Stimulated activated CD4-positive, alpha-beta T cell treated with anti-CD3 and anti-CD28 coated beads, Interleukin-2, amount 100 ng/mL, for 24 hours (primary cell): ENCODE results near the gene CYB561D2.

Experiments used
- DNase-seq, 2 donors: peaks; one replicate each; pipeline ENCODE4 v3.0.0-alpha.2; 2020

The CYB561D2 gene

GRCh38 chr3:50369012-50369670 lies 18.5 kb downstream of the CYB561D2 start:
- DNase-seq = no peak

DNA sequence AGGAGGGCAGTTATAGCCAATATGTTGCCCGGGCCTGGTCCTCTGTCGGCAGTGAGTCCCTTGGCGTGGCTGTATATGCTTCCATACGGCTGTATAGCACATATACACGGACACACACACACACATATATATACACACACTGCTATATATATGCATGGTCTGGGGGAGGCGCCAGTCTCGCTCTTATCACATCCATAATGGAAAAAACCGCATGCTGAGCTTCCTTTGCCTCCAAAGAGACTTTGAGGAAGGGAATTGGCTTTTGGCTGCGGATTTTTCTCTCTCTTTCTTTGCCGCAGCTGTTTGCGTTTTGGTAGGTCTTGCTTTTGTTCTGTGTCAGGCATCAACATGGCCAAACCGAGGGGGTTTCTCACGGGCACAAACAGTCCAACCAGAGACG lies 19.9 kb downstream of the CYB561D2 start:
- DNase-seq = no peak

DNA sequence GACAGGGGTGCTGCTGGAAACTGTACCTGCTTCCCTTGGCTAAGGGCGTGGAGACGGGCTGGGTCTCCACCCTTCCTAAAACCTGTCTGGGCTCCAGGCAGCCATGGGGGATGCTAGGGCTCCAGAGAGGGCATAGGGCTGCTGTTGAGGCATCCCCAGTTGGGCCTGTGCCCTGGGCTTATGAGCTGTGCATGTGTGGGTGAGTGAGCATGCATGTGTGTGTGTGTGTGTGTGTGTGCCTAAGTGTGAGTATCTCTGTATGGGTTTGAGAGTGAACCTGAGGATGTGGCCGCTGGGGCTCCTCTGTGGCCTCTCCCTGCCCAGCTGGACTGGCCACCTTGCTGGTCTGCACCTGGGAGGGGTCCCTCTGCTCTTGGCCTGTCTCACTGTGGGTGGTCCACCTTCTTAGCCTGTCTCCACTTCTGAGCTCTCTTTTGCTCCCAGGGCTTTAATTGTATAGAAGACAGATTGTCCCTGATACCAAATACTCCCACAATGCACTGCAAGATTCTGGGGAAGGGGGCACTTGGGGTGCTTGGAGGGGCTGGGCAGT lies 20.5 kb downstream of the CYB561D2 start:
- no peak for DNase-seq

GRCh38 chr3:50372349-50372748 lies 21.7 kb downstream of the CYB561D2 start:
- DNase-seq = no peak

- DNase-seq = no peak
Observed at GRCh38 chr3:50373146-50374051, 22.7 kb downstream of the CYB561D2 start.

GRCh38 chr3:50374363-50375257 lies 23.9 kb downstream of the CYB561D2 start:
- DNase-seq = no peak

DNA sequence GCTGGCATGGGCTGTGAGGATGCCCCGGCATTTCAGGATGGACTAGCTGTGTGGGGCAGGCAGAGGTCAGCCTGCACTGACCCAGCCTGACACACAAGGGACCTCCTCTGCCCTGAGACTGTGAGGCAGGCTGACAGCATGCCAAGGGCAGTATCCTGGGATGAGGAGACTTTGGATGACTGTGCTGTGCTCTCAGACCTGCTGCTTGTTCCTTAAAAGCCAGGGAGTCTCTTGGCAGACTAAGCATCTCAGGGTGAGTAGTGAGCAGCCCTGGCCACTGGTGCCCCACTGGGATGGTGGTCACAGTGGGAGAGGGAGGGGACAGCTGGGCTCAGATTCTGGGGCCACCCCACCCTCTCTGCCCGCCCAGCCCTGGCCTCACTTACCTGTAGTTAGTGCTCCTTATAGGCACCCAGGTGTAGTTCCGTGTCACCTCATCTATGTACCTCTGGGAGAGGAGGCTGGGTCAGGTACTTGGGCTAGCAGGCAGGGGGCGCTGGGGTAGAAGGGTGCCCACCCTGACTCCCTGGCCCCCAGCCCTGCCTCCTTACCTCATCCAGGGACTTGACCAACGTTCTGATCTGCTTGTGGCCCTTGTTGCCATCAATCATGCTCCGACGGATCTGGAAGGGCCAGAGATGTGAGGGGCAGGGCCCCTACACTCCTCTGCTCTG lies 24.7 kb downstream of the CYB561D2 start:
- no peak for DNase-seq

DNA sequence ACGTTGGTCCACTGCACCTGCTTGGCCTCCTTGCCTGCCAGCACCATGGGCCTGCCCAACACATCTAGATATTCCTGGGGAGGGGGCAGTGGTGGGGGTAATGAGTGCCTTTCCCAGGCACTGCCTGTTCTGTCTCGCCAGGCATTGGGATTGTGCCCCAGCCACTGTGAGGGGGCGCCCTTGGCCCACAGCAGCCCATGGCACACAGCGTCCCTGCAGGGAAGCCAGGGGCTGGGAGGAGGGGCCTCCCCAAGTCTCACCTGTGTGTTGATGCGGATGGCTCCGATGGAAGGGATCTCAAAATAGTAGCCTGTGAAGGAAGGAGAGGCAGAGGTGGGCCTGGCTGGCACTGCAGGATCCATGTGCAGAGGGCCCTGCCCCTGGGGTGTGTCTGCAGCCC lies 27.4 kb downstream of the CYB561D2 start:
- DNase-seq = no peak

- DNase-seq = no peak
Observed at GRCh38 chr3:50378757-50379156, 28.1 kb downstream of the CYB561D2 start.

GRCh38 chr3:50380405-50381085 lies 29.9 kb downstream of the CYB561D2 start:
- DNase-seq = no peak

DNA sequence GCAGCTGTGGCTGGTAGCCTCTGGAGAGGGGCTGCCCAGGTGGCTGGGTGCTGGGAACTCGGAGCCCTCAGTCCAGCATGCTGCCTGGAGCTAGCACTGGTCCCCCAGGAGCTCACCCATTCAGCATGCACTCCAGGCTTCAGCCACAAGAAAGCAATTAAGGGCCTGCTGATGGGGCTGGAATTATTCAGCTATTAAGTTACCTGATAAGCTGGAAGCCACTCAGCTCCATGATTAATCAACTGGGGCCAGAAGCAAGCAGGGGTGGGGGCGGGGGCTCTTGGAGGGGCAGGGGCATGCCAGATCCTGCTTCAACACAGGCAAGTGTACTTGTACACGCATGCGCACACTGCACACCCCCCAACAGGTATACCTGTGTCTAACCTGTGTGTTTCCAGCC lies 30.7 kb downstream of the CYB561D2 start:
- no peak for DNase-seq

DNA sequence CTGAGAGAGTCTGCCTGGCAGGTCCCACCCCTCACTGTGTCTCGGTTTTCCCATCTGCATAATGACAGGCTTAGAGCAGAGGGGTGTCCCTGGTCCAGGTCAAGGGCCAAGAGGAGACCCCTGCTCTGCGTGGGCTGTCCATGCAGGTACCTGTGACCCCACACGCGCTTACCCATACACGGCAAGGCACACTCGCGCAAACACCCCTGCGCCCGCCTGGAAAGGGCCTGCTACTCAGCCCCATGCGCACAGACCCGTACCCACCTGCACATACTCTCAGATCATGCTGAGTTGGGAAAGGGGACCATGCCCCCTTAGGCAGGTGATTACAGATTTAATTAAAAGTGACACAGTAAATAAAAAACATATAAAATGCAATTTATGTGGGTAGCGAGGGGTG lies 32.1 kb downstream of the CYB561D2 start:
- no peak for DNase-seq

GRCh38 chr3:50383750-50384149 lies 33.1 kb downstream of the CYB561D2 start:
- no peak for DNase-seq

DNA sequence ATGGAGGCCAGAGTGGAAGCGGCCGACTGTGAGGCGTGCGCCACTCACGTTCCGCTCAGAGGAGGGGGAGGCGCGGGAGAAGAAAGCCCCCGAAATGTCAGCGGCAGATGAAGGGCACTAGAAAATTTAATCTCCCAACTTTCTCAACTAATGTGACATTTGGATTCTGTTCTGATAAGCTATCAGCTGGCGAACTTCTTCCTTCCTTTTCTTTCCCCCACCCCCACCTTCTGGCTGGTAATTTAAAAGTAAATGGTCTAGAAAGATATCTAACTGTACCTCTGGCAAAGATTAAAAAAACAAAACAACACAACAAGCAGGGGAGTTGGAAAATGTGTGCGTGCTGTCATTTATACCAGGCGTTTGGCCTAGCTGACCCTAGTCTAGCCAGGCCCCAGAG lies 35.1 kb downstream of the CYB561D2 start:
- no peak for DNase-seq

DNA sequence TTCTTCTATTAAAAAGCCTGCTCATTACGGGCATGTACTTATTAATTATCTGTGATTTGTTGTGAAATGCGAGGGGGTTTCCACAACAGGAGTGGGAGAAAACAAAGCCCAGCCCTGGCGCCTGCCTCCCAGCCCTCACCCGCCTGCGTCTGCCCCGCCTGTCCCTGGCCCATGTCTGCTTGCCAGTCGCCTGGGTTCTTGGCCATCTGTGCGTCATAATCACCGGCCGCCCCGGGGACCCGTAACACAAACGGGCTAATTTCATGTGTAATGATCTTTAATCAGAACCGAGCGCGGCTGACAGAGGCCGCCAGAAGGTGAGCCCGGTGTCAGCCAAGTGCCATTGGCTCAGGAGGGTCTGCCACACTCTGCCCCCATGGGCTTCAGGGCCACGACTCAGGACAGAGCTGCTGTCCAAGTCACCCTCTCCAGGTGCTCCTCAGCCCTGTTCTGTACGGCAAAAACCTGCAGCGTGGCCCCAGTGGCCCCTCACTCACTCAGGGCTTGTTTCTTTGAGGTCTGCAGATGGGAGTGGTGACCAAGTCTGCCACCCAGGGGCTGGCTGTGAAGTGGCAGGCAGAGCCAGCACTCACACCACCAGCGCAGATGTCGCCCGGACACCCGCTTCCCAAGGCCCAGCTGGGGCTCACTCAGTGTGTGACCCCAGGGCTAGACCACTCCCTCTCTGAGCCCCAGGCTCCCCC lies 37.5 kb downstream of the CYB561D2 start:
- DNase-seq = no peak

DNA sequence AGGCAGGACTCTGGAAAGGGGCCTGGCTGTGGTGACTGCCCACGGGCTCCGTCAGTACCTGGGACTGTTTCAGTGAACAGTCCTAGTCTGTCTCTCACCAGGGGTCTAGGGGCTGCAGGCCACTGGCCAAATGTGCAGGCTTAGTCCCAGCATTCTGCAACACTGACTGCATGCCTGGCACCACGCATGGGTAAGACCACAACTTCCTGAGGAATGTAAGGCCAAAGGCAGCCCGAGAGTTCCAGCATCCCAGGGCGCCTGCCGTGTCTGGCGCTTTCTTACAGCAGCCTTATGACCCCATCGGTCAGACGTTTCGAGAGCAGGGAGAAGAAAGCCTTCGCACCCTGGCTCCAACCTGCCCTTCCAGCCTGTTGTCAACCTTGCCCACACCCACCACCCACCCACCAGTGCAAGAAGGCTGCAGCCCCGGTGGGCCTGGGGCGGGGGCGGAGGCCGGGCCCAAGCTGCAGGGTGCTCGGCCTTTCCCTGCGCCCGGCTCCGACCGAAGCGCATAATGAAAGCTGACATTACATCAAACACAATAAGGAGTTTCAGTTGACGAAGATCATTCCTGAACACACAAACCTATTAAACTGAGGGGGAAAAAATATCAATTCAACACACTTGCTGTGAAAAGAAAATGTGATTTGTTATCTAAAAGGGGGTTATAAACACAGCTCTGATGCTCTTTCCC lies 38.2 kb downstream of the CYB561D2 start:
- DNase-seq = no peak

DNA sequence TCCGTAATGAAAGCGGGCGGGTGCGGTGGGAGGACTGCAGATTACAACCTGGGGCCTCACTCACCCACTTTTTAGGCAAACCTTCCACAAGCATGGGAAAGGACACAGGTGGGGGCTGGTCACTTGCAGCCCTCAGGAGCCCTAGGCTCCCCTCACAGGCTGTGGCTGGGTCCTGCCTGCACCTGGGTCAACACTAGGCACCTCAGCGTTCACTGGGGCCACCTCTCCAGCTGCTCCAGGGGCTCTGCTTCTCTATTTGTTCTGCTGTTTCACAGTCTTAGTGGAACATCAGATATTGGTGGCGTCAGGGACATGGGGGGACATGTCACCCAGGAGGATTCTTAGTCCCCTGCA lies 38.7 kb downstream of the CYB561D2 start:
- no peak for DNase-seq

DNA sequence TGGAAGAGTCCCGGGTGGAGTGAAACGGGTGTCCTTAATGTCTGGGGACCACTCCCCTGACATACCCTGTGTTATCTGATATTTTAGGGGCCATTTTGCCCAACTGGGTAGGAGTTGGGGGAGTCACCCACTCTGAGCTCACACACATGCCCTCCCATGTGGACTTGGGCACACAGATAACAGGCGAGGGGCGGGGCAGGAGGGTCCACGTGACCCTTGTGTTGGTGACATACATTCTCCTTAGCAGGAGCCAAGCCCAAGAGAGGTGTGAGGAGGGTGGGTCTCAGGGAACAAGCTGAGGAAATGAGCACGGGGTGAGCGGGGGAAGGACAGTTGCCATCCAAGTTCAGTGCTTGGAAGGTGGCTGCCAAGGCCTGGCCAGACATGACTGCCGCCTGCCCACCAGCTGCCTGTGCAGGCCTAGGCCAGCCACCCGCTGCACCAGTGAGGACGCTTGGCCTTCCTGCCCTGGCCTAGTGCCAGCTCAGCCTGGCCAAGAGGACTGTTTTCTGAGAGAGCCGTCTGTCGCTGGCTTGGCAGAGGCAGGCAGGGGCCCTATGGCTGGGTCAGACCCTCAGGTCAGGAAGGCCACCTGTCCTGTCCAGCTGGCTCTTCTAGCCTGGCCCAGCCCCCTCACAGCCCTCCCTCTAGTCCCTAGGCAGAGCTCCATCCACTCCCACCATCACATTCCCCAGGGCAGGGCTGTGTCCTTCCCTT lies 40.0 kb downstream of the CYB561D2 start:
- DNase-seq = no peak

DNA sequence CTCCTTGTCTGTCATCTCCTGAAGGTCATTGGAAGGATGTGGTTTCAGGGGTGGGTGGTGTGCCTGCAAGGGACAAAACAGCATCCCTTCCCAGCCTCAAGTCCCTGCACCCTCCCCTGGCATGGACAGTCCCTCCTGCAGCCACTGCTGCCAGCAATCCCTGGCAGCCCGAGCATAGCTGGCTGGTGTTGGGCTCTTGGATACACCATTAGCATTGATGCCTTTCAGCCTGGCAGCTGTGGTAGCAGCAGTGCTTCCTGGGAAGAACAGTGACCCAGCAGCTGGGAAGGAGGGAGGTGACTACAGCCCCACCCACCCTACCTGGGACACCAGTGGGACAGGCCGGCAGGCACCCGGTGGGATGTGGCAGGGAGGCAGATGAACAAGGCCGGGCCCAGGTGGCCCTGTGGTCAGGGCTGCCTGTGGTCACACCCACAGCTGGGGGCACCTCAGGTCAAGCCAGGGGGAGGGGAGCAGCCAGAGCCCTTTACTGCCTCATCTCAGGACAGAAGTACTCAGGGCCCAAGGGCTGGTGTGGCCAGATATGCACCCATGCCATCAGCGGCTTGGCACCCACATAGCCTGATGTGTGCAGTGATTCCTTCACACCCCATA lies 41.5 kb downstream of the CYB561D2 start:
- no peak for DNase-seq
